WTC11 (cell line): Measurements from ENCODE around the gene NRG3.

Experiments used
- NR2C2 ChIP-seq: sonication (generic); formaldehyde crosslinking; IDR thresholded peaks from 2 replicates; pipeline ENCODE4 v1.8.0; 2022; ENCODE audit warnings: mild to moderate bottlenecking, missing genetic modification reagents
- NR3C1 ChIP-seq: sonication (generic); formaldehyde crosslinking; conservative IDR thresholded peaks from 2 replicates; pipeline ENCODE4 v1.8.1; 2023; ENCODE audit warnings: low read depth, mild to moderate bottlenecking, missing genetic modification reagents
- ZNF423 ChIP-seq: fragments of 250-450 bp; sonication (Bioruptor Pico); IDR thresholded peaks from 2 replicates; pipeline ENCODE4 v2.1.2; 2022; ENCODE audit warnings: mild to moderate bottlenecking, moderate library complexity
- ZNF671 ChIP-seq: fragments of 250-450 bp; sonication (Bioruptor Pico); IDR thresholded peaks from 2 replicates; pipeline ENCODE4 v1.8.0; 2021; ENCODE audit warnings: mild to moderate bottlenecking
- TF ChIP-seq, protein P1 (sequence below): fragments of 250-450 bp; sonication (Bioruptor Pico); IDR thresholded peaks from 2 replicates; pipeline ENCODE4 v1.8.0; 2021; ENCODE audit warnings: mild to moderate bottlenecking
- TF ChIP-seq, protein P2 (sequence below): sonication (generic); formaldehyde crosslinking; IDR thresholded peaks from 2 replicates; pipeline ENCODE4 v1.8.0; 2022; ENCODE audit warnings: mild to moderate bottlenecking, missing genetic modification reagents
- TF ChIP-seq, protein P3 (sequence below): sonication (generic); formaldehyde crosslinking; IDR thresholded peaks from 2 replicates; pipeline ENCODE4 v1.8.1; 2023; ENCODE audit warnings: mild to moderate bottlenecking, missing genetic modification reagents
- TF ChIP-seq, protein P4 (sequence below): fragments of 200-600 bp; IDR thresholded peaks from 2 replicates; pipeline ENCODE4 v1.8.0; 2022; ENCODE audit warnings: antibody characterized with exemption
- TF ChIP-seq, protein P5 (sequence below): sonication (generic); formaldehyde crosslinking; conservative IDR thresholded peaks from 2 replicates; pipeline ENCODE4 v1.8.1; 2022; ENCODE audit warnings: mild to moderate bottlenecking, missing genetic modification reagents

DNA sequence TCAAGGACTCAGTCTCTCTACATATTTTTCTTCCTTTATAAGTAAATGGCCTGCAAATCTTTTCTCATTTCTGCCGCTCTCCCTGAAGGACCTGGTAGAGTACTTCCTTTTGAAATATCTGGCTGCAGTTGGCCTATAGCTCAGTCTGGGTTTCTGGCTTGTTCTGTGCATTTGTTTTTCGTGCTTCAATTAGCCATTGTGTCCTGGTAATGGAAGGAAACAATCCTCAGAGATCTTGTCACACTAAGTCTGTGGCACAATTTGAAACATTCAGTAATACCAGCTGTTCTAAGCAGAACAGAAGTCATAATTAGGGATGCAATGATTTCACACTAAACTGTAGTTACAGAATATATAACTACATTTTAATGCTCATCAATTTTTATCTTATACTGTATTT lies 545.0 kb downstream of the NRG3 start:
- TF ChIP-seq, protein P1, sequence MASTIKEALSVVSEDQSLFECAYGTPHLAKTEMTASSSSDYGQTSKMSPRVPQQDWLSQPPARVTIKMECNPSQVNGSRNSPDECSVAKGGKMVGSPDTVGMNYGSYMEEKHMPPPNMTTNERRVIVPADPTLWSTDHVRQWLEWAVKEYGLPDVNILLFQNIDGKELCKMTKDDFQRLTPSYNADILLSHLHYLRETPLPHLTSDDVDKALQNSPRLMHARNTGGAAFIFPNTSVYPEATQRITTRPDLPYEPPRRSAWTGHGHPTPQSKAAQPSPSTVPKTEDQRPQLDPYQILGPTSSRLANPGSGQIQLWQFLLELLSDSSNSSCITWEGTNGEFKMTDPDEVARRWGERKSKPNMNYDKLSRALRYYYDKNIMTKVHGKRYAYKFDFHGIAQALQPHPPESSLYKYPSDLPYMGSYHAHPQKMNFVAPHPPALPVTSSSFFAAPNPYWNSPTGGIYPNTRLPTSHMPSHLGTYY (CRISPR knock-in tag) = no peak
- TF ChIP-seq, protein P2, sequence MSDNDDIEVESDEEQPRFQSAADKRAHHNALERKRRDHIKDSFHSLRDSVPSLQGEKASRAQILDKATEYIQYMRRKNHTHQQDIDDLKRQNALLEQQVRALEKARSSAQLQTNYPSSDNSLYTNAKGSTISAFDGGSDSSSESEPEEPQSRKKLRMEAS (CRISPR knock-in tag) = no peak
- TF ChIP-seq NR2C2 (CRISPR knock-in tag) (no peak), ZNF671 (CRISPR knock-in tag) (no peak), ZNF423 (CRISPR knock-in tag) (no peak), NR3C1 (no peak)
- TF ChIP-seq, protein P3, sequence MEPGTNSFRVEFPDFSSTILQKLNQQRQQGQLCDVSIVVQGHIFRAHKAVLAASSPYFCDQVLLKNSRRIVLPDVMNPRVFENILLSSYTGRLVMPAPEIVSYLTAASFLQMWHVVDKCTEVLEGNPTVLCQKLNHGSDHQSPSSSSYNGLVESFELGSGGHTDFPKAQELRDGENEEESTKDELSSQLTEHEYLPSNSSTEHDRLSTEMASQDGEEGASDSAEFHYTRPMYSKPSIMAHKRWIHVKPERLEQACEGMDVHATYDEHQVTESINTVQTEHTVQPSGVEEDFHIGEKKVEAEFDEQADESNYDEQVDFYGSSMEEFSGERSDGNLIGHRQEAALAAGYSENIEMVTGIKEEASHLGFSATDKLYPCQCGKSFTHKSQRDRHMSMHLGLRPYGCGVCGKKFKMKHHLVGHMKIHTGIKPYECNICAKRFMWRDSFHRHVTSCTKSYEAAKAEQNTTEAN (CRISPR knock-in tag) = no peak
- TF ChIP-seq, protein P4, sequence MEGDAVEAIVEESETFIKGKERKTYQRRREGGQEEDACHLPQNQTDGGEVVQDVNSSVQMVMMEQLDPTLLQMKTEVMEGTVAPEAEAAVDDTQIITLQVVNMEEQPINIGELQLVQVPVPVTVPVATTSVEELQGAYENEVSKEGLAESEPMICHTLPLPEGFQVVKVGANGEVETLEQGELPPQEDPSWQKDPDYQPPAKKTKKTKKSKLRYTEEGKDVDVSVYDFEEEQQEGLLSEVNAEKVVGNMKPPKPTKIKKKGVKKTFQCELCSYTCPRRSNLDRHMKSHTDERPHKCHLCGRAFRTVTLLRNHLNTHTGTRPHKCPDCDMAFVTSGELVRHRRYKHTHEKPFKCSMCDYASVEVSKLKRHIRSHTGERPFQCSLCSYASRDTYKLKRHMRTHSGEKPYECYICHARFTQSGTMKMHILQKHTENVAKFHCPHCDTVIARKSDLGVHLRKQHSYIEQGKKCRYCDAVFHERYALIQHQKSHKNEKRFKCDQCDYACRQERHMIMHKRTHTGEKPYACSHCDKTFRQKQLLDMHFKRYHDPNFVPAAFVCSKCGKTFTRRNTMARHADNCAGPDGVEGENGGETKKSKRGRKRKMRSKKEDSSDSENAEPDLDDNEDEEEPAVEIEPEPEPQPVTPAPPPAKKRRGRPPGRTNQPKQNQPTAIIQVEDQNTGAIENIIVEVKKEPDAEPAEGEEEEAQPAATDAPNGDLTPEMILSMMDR = no peak
- TF ChIP-seq, protein P5, sequence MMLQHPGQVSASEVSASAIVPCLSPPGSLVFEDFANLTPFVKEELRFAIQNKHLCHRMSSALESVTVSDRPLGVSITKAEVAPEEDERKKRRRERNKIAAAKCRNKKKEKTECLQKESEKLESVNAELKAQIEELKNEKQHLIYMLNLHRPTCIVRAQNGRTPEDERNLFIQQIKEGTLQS (CRISPR knock-in tag) = no peak
